Endothelial cell of umbilical vein (primary cell): ENCODE results near the gene ABCA1.

Experiments
- EZH2 ChIP-seq: IDR thresholded peaks from 2 replicates; pipeline ENCODE4 v1.6.1; 2012; ENCODE audit warnings: borderline replicate concordance, low read depth, mild to moderate bottlenecking, moderate library complexity, low read length, inconsistent platforms; ENCODE audit not compliant: severe bottlenecking
- FOS ChIP-seq: IDR thresholded peaks from 2 replicates; pipeline ENCODE4 v1.6.1; 2011; ENCODE audit warnings: mild to moderate bottlenecking, low read length, moderate library complexity, borderline replicate concordance; ENCODE audit not compliant: insufficient read depth
- MAX ChIP-seq: IDR thresholded peaks from 2 replicates; pipeline ENCODE4 v1.6.1; 2011; ENCODE audit not compliant: insufficient read depth, insufficient read length
- POLR2A ChIP-seq: IDR thresholded peaks from 2 replicates; pipeline ENCODE4 v1.6.1; 2012; ENCODE audit warnings: low read depth, mild to moderate bottlenecking, control low read depth, low read length
- POLR2AphosphoS5 ChIP-seq: IDR thresholded peaks from 2 replicates; pipeline ENCODE4 v1.6.1; 2012; ENCODE audit warnings: low read depth, mild to moderate bottlenecking, control low read depth, low read length, moderate library complexity; ENCODE audit not compliant: insufficient read depth
- TF ChIP-seq, protein P1 (sequence below), 2 donors: IDR thresholded peaks; 1 replicate in 1 of 2; 2 replicates in 1 of 2; pipeline ENCODE4 v1.5.1; 2011; ENCODE audit warnings: low read length in 2 of 2, mild to moderate bottlenecking in 2 of 2, moderate library complexity in 2 of 2, control low read depth in 1 of 2, inconsistent platforms in 1 of 2, low read depth in 1 of 2; ENCODE audit not compliant: insufficient read depth in 1 of 2; ENCODE audit errors: extremely low read depth in 1 of 2

DNA sequence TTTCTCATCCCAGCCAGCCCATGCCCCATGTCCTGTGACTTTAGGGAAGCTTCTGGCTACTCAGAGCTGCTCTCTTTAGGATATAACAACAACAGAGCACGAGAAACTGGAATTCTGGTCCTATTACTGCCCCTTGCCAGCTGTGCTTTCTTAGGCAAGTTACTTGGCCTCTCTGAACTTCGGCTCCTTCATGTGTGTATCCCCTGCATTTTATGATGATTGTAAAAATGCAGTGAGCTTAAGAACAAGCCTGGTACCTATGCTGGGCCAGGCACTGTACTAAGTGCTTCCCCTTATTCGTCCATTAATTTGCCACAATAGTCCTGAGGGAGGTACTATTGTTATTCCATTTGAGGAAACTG lies 54.5 kb downstream of the ABCA1 start:
- TF ChIP-seq, protein P1, sequence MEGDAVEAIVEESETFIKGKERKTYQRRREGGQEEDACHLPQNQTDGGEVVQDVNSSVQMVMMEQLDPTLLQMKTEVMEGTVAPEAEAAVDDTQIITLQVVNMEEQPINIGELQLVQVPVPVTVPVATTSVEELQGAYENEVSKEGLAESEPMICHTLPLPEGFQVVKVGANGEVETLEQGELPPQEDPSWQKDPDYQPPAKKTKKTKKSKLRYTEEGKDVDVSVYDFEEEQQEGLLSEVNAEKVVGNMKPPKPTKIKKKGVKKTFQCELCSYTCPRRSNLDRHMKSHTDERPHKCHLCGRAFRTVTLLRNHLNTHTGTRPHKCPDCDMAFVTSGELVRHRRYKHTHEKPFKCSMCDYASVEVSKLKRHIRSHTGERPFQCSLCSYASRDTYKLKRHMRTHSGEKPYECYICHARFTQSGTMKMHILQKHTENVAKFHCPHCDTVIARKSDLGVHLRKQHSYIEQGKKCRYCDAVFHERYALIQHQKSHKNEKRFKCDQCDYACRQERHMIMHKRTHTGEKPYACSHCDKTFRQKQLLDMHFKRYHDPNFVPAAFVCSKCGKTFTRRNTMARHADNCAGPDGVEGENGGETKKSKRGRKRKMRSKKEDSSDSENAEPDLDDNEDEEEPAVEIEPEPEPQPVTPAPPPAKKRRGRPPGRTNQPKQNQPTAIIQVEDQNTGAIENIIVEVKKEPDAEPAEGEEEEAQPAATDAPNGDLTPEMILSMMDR (IDR thresholded peaks at IDR 0.05; ENCODE audit: extremely low read depth in 1 of 2, insufficient read depth in 1 of 2, low read depth in 1 of 2, low read length in 2 of 2) = no peak
- TF ChIP-seq EZH2 (no peak), MAX (no peak), POLR2AphosphoS5 (peak; percentile 2), POLR2A (no peak), FOS (no peak)
